Activated T-cell treated with anti-CD3 and anti-CD28 coated beads for 1 hour (primary cell): ENCODE results near the gene RLF.

Source experiments
- DNase-seq: peaks from one replicate; pipeline ENCODE4 v3.0.0-alpha.2; 2020; ENCODE audit warnings: low read depth

RLF gene, protein sequence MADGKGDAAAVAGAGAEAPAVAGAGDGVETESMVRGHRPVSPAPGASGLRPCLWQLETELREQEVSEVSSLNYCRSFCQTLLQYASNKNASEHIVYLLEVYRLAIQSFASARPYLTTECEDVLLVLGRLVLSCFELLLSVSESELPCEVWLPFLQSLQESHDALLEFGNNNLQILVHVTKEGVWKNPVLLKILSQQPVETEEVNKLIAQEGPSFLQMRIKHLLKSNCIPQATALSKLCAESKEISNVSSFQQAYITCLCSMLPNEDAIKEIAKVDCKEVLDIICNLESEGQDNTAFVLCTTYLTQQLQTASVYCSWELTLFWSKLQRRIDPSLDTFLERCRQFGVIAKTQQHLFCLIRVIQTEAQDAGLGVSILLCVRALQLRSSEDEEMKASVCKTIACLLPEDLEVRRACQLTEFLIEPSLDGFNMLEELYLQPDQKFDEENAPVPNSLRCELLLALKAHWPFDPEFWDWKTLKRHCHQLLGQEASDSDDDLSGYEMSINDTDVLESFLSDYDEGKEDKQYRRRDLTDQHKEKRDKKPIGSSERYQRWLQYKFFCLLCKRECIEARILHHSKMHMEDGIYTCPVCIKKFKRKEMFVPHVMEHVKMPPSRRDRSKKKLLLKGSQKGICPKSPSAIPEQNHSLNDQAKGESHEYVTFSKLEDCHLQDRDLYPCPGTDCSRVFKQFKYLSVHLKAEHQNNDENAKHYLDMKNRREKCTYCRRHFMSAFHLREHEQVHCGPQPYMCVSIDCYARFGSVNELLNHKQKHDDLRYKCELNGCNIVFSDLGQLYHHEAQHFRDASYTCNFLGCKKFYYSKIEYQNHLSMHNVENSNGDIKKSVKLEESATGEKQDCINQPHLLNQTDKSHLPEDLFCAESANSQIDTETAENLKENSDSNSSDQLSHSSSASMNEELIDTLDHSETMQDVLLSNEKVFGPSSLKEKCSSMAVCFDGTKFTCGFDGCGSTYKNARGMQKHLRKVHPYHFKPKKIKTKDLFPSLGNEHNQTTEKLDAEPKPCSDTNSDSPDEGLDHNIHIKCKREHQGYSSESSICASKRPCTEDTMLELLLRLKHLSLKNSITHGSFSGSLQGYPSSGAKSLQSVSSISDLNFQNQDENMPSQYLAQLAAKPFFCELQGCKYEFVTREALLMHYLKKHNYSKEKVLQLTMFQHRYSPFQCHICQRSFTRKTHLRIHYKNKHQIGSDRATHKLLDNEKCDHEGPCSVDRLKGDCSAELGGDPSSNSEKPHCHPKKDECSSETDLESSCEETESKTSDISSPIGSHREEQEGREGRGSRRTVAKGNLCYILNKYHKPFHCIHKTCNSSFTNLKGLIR (N-terminal part only)

DNA sequence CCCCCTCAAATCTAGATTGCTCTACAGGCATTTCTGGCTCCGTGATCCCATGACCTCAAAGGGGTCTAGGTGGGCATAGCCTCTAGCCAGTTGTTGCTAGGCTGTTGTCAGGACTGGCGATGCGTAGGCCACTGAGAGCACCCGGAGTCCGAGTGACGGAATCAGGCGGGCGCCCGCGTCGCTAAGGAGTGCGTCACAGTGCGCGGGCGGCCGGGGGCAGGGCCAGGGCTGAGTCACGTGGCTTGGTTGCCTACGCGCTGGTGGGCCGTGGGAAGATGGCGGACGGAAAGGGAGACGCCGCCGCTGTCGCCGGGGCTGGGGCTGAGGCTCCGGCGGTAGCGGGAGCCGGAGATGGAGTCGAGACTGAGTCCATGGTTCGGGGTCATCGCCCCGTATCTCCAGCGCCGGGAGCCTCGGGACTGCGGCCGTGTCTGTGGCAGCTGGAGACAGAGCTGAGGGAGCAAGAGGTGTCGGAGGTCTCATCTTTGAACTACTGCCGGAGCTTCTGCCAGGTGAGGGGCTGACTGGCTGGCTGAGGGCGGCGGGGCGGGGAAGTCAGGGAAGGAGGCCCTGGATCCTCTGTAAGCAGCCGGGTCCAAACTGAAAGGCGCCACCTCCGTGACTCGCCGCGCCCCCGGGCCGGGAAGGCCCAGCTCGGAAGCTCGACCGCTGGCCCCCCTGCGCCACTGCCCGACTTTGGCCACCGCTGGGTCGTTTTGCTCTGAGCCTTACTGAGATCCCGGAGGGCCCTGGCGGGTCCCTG is at the start of gene RLF:
RLF (plus strand) TSS at position 263 of the 763 bp plus-strand sequence; CDS start at position 276, 13 bp downstream.
- DNase-seq, result peak; percentile 92

DNA sequence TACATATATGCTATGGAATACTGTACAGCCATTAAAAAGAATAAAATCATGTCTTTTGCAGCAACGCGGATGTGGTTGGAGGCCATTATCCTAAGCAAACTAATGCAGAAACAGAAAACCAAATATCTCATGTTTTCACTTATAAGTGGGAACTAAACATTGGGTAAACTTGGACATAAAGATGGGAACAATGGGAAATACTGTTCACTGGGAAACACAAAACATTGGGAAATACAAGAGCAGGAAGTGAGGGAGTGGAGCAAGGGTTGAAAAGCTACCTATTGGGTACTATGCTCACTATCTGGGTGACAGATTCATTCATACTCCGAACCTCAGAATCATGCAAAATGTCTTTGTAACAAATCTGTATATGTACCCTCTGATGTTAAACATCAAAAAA is 46.8 kb upstream of the RLF start:
- DNase-seq, result no peak

DNA sequence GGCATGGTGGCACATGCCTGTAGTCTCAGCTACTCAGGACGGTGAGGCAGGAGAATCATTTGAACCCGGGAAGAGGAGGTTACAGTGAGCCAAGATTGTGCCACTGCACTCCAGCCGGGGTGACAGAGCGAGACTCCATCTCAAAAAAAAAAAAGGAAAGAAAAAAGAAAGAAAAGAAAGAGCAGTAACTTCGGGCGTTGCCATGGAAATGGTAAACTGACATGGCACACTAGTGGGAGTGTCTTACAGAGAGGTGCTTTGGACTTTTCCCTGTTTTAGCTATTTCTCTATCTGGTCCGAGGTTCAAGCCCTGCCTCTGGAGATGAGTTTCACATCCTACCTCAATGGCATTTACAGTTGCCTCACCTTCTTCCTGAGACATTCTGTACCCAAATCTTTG is 41.1 kb upstream of the RLF start:
- DNase-seq, result no peak

DNA sequence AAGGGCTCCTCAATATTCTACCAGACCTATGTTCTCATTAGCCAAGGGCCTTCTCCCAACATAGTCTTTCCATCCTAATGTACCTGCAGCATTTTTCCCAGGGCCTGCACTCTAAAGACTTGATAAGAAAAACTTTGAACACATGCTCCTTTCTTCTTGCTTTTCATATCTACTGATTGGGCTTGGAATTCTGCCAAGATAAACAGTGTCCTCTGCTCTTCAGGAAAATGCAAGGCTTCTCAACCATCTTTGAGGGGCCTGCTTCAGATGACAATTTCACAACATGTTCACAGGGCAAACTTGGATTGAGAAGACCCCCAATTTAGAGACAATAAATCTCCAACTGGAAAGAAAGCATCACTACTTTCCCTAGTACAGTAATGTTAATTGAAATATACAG is 38.3 kb upstream of the RLF start:
- no peak for DNase-seq

DNA sequence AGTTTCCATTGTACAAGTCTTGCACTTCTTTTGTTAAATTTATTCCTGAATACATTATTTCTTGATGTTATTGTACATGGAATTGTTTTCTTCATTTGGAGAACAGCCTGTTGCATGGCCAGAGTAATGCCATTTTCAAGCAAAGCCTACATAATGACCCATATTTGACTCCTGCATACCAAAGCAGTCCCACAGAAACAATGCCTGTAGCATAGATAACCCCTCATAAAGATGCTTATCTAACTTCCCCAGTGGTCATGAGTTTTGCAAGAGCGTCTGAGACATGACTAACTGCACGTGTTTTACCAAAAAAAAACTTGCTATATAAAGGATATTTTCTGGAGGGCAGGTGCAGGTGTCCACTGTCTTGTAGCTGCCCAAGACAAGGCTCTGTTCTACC is 30.3 kb upstream of the RLF start:
- no peak for DNase-seq

DNA sequence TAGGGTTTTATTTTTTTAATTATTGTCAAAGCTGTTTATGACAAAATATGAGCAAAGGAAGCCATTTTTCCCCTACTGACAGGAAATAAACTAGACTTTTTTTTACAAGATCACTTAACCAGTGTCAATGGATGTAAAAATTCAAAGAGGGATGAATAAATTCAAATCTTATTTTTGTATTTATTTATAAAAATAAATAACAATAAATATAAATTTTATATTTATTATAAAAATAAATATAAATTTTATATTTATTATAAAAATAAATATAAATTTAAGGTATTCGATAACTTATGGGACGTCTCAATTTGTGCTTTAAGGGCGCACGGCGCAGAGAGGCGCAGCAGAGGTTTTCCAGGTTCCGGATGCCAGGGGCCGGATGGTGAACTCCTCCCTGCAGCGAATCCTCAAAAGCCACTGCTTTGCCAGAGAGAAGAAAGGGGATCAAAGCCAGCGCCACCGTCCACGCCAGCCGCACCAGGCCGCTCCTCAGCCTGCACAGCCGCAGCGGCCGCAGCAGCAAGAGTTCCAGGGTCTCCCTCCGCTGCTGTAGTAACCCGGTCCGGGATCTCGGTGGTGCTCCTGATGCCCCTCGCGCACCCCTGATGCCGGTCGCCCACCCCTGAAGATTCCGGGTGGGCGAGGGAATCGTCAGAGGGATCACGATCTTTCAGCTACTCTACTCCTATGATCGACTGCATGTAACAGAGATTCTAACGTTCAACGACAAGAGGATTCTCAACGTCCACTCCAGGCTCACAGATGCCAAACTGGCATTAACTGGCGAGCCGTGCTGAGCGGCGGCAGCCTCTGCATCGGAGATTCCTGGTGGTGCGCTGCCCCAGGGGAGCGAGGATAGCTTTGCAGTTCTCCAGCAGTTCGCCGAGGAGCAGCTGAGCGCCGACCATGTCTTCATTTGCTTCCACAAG is 28.5 kb upstream of the RLF start:
- no peak for DNase-seq

DNA sequence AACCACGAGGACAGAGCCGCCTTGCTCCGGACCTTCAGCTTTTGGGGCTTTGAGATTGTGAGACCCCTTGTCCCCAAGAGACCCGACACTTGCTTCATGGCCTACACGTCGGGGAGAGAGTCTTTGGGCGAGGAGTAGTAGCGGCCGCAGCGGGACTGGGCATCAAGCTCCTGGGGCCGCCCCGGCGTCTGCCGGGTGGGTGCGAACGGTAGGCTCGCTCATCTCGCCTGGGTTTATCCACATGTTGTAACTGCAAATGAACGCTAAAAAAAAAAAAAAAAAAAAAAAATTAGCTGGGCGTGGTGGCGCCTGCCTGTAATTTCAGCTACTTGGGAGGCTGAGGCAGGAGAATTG is 27.9 kb upstream of the RLF start:
- no peak for DNase-seq

DNA sequence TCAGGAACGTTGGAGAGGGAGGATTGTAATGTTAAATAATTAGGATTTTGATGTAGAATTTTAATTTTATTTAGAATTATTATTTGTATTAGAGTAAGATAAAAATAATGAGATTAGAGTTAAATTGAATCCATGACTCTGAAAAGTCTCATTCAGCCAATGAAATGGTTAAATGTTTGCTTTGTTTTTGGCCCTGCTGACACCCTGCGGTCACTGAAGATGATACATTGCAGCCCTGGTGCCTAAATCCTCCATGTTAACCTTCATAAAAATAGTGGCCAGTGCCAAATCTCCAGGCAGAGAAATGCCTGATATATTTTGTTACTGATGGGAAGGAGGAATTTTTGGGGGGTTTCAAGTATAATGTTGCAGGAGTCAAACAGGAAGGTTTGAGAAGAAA is 27.3 kb upstream of the RLF start:
- DNase-seq, result no peak

DNA sequence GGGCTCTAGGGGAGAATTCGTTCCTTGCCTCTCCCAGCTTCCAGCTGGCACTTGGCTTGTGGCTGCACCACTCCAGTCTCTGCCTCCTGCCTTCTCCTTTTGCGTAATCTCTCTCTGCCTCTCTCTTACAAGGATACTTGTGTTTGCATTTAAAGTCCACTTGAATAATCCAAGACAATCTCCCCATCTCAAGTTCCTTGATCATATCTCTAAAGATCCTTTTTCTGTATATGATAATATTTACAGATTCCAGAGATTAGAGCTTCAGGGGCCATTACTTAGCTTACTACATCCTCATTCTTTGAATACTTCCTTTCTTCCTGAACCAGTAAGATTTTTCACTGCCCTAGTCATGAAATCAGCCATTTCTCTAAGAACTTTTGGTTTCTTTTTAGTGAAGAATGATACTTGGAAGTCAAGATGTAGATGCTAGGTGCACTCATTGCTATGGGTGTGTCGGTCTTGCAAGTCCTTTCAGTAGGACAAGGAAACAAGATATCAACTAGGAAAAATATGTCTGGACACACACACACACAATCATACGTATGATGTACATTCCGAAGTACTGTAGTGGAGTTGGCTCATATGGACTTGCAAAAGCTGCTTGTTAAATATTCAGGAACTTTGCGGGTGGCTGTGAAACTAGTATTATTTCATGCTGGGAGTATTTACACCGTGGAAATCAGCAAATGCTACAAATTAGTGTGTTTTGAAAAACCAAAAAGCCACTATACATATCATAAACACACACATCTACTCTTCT is 20.8 kb upstream of the RLF start:
- DNase-seq, result no peak

DNA sequence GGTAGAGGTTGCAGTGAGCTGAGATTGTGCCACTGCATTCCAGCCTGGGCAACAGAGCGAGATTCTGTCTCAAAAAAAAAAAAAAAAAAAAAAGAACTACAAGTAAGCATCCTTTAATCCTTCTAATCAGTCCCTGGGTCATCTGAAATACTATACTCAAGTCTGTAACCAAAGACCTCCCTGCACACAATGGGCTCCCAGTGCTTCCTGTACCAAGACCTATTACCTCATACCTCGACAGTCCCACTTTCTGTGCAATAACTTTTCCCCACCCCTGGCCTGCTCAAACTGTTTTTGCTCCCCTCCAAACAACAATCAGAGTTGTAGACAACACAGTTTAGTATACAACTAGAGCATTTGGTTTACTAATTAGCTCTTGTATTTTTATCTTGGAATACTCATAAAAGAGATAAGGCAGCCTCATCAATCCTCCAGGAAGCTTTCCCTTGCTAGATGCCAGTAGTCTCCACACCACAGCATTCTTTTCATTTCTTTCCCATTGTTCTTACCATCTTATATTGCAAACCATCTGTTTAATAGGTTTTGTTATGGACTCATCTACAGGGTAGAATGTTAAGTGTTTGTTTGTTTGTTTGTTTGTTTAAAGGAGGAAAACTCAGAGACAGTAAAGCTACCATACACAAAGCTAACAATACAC is 19.2 kb upstream of the RLF start:
- no peak for DNase-seq

DNA sequence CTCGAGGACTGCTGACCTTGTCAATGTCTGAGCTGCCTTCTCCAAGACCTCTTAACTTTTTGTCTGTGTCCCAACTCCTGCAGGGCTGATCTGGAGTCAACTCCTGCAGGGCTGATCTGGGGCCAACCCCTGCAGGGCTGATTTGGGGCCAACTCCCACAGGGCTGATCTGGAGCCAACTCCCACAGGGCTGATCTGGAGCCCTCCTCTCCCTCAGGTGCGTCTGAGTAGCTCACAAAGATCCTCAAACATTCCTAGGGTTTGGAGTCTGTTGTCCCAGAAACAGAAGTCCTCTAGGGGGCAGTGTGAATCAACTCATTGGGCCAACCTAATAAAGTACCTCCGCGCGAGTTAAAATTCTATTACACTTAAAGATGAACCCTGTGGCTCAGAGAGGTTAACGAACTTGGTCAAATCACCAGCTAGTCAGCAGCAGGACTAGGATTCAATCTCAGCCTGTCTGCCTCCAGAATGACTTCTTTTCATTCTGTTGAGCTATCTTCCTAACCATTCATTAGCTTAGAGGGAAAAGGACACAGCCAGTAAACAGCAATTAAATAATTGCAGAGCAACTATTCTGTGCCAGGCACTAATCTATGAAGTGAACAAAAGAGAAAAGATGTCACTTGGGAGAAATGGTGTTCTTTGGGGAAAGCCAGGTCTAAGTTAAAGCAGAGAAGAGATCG is 17.2 kb upstream of the RLF start:
- peak; percentile 21 for DNase-seq

DNA sequence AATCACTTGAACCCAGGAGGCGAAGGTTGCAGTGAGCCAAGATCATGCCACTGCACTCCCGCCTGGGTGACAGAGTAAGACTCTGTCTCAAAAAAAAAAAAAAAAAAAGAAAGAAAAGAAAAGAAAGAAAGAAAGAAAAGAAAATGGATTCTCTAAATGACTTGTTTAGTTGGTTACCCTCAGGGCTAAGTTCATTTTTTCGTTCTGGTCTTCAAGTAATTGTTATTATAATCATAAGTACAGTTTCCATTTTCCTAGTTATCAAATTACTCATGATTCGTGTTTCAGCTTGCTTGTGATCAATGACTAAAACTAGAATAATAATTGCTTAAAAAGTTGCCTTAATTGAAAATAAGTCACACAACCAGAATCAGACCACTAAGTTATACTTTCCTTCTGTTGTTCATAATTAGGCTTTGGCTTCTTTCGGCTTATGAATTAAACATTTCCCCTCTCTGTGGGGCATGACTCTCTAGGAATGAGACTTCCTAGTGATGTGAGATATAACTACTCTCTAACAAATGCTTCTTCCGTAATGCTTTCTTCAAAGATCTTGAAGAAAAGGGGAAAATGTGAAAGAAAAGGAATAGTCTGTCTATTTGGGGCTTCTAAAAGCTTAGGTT is 9.6 kb upstream of the RLF start:
- no peak for DNase-seq

DNA sequence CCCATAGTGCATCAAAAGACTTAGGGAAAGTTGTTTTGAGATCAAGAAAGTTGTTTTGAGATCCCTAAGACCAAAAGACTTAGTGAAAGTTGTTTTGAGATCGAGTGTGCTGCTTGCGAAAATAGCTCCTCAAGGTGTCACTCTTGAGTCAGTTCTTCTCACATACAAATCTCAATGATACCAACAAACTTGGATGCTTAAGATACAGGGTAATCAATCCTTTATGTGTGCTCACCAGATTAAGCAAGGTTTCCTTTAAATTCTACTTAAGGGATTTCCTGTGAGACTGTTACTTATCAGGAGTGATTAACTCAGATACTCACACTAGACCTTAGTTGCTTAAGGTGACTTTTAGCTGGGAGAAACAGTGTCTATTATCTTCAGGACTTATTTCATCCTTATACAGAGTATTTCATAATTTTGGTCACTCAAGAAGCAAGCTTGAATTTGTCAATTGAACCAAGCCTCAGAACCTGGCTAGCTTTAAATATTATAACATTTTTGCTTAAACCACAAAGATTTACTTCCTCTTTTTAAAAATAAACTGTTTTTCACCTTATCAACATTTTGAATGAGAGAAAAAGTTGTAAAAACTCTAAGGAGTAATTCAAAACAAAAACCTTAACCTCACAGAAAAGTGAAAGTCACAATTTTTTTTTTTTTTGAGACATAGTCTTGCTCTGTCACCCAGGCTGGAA is 8.0 kb upstream of the RLF start:
- DNase-seq, result no peak

DNA sequence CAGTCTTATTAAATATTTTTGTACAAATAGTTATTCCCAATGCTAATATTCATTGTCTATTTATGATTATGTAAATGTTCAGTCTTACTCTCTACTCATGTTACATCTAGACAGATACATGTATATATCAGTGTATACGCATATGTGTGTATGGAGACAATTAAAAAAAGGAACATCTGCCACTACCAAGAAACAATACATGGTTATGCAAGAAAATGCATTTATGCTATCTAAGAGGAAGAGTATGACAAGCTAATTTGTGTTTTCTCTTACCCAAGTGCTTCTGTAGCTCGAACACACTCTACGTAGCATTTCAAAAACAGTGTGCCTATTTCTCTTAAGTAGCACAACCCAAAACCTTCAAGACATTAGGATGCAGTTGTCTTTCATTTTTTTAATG is 6.1 kb upstream of the RLF start:
- no peak for DNase-seq

DNA sequence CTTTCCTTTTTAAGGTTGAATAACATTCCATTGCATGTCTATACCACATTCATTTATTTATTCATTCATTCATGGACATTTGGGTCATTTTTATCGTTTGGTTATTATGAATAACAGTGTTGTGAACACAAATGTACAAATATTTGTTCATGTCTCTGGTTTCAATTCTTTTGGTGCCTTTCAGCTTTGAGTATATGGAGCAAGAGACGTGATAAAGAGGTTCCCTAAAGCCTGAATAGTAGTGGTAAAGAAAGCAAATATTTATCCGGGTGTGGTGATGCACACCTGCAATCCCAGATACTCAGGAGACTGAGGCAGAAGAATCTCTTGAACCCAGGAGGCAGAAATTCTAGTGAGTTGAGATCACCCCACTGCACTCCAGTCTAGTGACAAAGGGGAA is 5.3 kb upstream of the RLF start:
- no peak for DNase-seq

DNA sequence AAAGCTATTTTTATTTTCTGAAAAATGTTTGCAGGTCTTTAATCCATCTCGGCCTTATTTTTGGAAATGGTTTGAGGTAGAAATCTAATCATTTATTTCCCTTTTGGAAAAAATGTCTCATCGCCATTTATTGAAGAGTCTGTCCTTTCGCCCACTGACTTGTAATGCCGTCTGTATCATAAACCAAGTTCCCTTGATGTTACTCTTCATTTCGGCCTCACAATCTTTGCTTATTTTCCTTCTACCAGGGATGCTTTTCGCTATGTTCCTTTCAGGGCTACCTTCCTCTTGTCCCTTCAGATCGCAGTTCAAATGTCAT is 422 bp upstream of the RLF start:
- no peak for DNase-seq

DNA sequence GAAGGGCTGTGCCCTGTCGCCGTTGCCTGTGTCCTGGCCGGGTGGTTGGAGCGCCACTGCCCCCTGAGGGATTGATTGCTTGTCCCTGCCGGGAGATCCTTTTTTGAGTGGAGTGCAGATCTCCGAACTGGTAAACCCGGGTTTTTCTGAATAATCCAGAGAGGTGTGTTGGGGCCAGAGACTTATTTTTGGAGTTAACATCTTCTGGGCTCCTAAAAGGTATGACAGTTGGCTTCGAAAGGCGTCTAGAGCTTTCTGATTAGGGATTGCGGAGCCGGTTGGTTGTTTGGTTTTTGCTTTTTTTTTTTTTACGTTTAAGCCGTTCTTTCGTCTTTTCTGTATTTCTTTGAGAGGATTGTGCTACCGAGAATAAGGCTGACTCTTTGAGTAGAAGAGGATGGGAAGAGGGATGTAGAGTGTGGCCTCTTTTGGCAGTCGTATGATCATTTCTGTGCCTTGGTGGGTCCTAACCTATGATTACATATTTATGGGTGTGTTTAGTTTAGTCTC is 756 bp downstream of the RLF start:
- peak; percentile 10 for DNase-seq
